Stomach (tissue), 19 donors: ENCODE measurements around the gene PMVK. TPM values are rescaled to one million over a fixed set of nuclear protein-coding genes. Genes with fewer than 3 reads are reported as not detected.
A peak's percentile ranks its signal among the peaks of the same experiment; 100 is the strongest.

Experiments
- DNase-seq, 2 donors: peaks; one replicate each; pipeline versions ENCODE4 v3.0.0 to v3.0.0-alpha.2; 2013 to 2019
- H3K27ac ChIP-seq, 5 donors: fragments of 200-600 bp in 4 of 5; sonication (generic) in 4 of 5; one replicate each; pipeline ENCODE4 v1.5.1; 2013 to 2019; ENCODE audit warnings: mild to moderate bottlenecking in 1 of 5, moderate library complexity in 1 of 5
- H3K27me3 ChIP-seq, 3 donors: fragments of 200-600 bp; sonication (generic); one replicate each; pipeline ENCODE4 v1.5.1; 2017 to 2019; ENCODE audit warnings: mixed run types in 1 of 3
- H3K36me3 ChIP-seq, 4 donors: fragments of 200-600 bp; sonication (generic); 1 replicate in 3 of 4; 2 replicates in 1 of 4; pipeline ENCODE4 v1.5.1; 2016 to 2019
- H3K4me1 ChIP-seq, 4 donors: fragments of 200-600 bp; sonication (generic); one replicate each; pipeline ENCODE4 v1.5.1; 2016 to 2019
- H3K4me3 ChIP-seq, 4 donors: fragments of 200-600 bp; sonication (generic) in 3 of 4; one replicate each; pipeline ENCODE4 v1.5.1; 2016 to 2019; ENCODE audit warnings: mild to moderate bottlenecking in 1 of 4
- H3K9me3 ChIP-seq, 4 donors: fragments of 200-600 bp; sonication (generic); one replicate each; pipeline ENCODE4 v1.5.1; 2016 to 2019
- CTCF ChIP-seq, 7 experiments: fragments of 450-650 bp in 4 of 7; fragments of 200-600 bp in 3 of 7; sonication (generic) in 3 of 7; IDR thresholded peaks; one replicate each; pipeline ENCODE4 v1.5.1; 2016 to 2019; ENCODE audit warnings: antibody characterized with exemption in 7 of 7, control low read depth in 2 of 7, mild to moderate bottlenecking in 1 of 7
- EP300 ChIP-seq: sonication (generic); formaldehyde crosslinking; IDR thresholded peaks from one replicate; pipeline ENCODE4 v1.6.1; 2017; ENCODE audit warnings: antibody characterized with exemption
- POLR2A ChIP-seq, 4 donors: fragments of 450-650 bp; IDR thresholded peaks; one replicate each; pipeline ENCODE4 v1.6.1; 2016; ENCODE audit warnings: antibody characterized with exemption in 4 of 4, control low read depth in 2 of 4, mild to moderate bottlenecking in 1 of 4, moderate library complexity in 1 of 4
- POLR2AphosphoS5 ChIP-seq, 3 donors: sonication (generic); formaldehyde crosslinking; IDR thresholded peaks; one replicate each; pipeline ENCODE4 v1.6.1; 2016; ENCODE audit warnings: antibody characterized with exemption in 3 of 3
- WGBS, 5 donors: extraction: QIAGEN DNeasy Blood & Tissue Kit in 3 of 5; methylation state at CpG; one replicate each; pipeline versions ENCODE4 v1.1.5 to v1.1.7; 2013 to 2018; 5-methylcytosine and 5-hydroxymethylcytosine counted together
- intact Hi-C: fragments of 100-400 bp; cut with DNase I; formaldehyde crosslinking; loops from one replicate; pipeline ENCODE4 v1.15.1; 2023; ENCODE audit warnings: low total_unique reads
- long read RNA-seq, 10 donors: transcript quantifications; one replicate each; lab custom pipeline, GENCODE V29; 2026
- polyA plus RNA-seq, 3 donors: library from polyadenylated mRNA; stranded (reverse); fragments of 200-250 nt; gene quantifications; one replicate each; pipeline ENCODE4 v1.2.3, GENCODE V29; 2013
- total RNA-seq, 5 donors: library from RNA; depleted of rRNA; stranded (reverse); fragments of >200 nt; gene quantifications; one replicate each; pipeline versions ENCODE4 v1.1.0 to v1.2.3, GENCODE V29; 2014 to 2016
- donor health status: healthy with polysubstance abuse.
- donor health status: Bipolar disorder and iron deficiency.
- donor health status: healthy.

PMVK gene
- total RNA-seq (10 to 100 TPM; 10.1 to 47.3 (median 36.8) TPM), polyA plus RNA-seq (10 to 100 TPM; 37.4 to 57.1 (median 45.2) TPM)
- long read RNA-seq, donor 1, transcript PMVK-201 (5 exons, 1,280 nt), result major isoform, 12 of 35 reads
- long read RNA-seq, donor 1, partial matches to known transcripts, result 23 of 35 reads
- long read RNA-seq, donor 1, other reads (novel, unspliced or antisense), result 0 of 35 reads
- long read RNA-seq, donor 2, transcript PMVK-201 (5 exons, 1,280 nt), result major isoform, 23 of 39 reads
- long read RNA-seq, donor 2, partial matches to known transcripts, result 16 of 39 reads
- long read RNA-seq, donor 2, other reads (novel, unspliced or antisense), result 0 of 39 reads
- long read RNA-seq, donor 3, transcript PMVK-201 (5 exons, 1,280 nt), result major isoform, 12 of 42 reads
- long read RNA-seq, donor 3, partial matches to known transcripts, result 30 of 42 reads
- long read RNA-seq, donor 3, other reads (novel, unspliced or antisense), result 0 of 42 reads
- long read RNA-seq, donor 4, result 0 reads
- long read RNA-seq, donor 5, transcript PMVK-201 (5 exons, 1,280 nt), result major isoform, 21 of 44 reads
- long read RNA-seq, donor 5, partial matches to known transcripts, result 23 of 44 reads
- long read RNA-seq, donor 5, other reads (novel, unspliced or antisense), result 0 of 44 reads
- long read RNA-seq, donor 6, result 0 reads
- long read RNA-seq, donor 7, transcript PMVK-201 (5 exons, 1,280 nt), result major isoform, 25 of 58 reads
- long read RNA-seq, donor 7, partial matches to known transcripts, result 33 of 58 reads
- long read RNA-seq, donor 7, other reads (novel, unspliced or antisense), result 0 of 58 reads
- long read RNA-seq, donor 8, transcript PMVK-201 (5 exons, 1,280 nt), result major isoform, 12 of 49 reads
- long read RNA-seq, donor 8, partial matches to known transcripts, result 37 of 49 reads
- long read RNA-seq, donor 8, other reads (novel, unspliced or antisense), result 0 of 49 reads
- long read RNA-seq, donor 9, transcript PMVK-201 (5 exons, 1,280 nt), result major isoform, 21 of 26 reads
- long read RNA-seq, donor 9, partial matches to known transcripts, result 5 of 26 reads
- long read RNA-seq, donor 9, other reads (novel, unspliced or antisense), result 0 of 26 reads
- long read RNA-seq, donor 10, transcript PMVK-201 (5 exons, 1,280 nt), result major isoform, 14 of 19 reads
- long read RNA-seq, donor 10, partial matches to known transcripts, result 5 of 19 reads
- long read RNA-seq, donor 10, other reads (novel, unspliced or antisense), result 0 of 19 reads

- Histone ChIP-seq H3K27ac (peak within 1 kb of the TSS; percentile 94 to 99 (median 98)), H3K4me3 (peak within 1 kb of the TSS; percentile 60 to 73 (median 62)), H3K36me3 (peaks cover 0 to 6% (median 0%) of the 10 kb centered on the region in 4 donors), H3K4me1 (peaks cover 25 to 62% (median 36%) of the 10 kb centered on the region in 4 donors), H3K9me3 (no peaks in the 10 kb centered on the region), H3K27me3 (no peaks in the 10 kb centered on the region)
- intact Hi-C loops, result no loop called here
- DNase-seq, result peak; percentile 96 to 98
- 0 to 1% (median 0%) methylated on average over 18 to 45 of the region's 45 CpGs for WGBS, 5 donors
- TF ChIP-seq POLR2A (IDR thresholded peaks at IDR 0.05), result peak in 2 of 4 donors; percentile 43 to 45
- peak; percentile 86 to 93 (median 91) for TF ChIP-seq POLR2AphosphoS5 (IDR thresholded peaks at IDR 0.05)
- TF ChIP-seq CTCF (IDR thresholded peaks at IDR 0.05), result peak in 3 of 7 experiments; percentile 20 to 44 (median 36)
- no peak for TF ChIP-seq EP300
Observed at GRCh38 chr1:154936555-154937084, at the start of gene PMVK. Gene PMVK, minus strand, starts transcription at chr1:154936719. Its CDS starts 34 bp downstream, at chr1:154936685.

- no peak for TF ChIP-seq POLR2A (IDR thresholded peaks at IDR 0.05)
- no peak for TF ChIP-seq EP300
- TF ChIP-seq POLR2AphosphoS5 (IDR thresholded peaks at IDR 0.05), result no peak
- no peak for TF ChIP-seq CTCF (IDR thresholded peaks at IDR 0.05)
- DNase-seq, result no peak
- peaks cover 13 to 37% (median 28%) of the 10 kb centered on the region in 4 donors for H3K36me3 ChIP-seq
- H3K9me3 ChIP-seq, result no peaks in the 10 kb centered on the region
- H3K4me3 ChIP-seq, result peak overlapping the region; percentile 69 to 79 (median 72)
- no peaks in the 10 kb centered on the region for H3K27me3 ChIP-seq
- peaks cover 16 to 44% (median 30%) of the 10 kb centered on the region in 4 donors for H3K4me1 ChIP-seq
- 10 to 15% (median 13%) methylated on average over 16 to 17 of the region's 17 CpGs for WGBS, 5 donors
- H3K27ac ChIP-seq, result peak overlapping the region in 4 of 5 donors; percentile 79 to 86 (median 80)
- intact Hi-C loops, result no loop called here
Observed at GRCh38 chr1:154983776-154984466, 47.4 kb upstream of the PMVK start.

- peaks cover 16 to 39% (median 29%) of the 10 kb centered on the region in 4 donors for H3K4me1 ChIP-seq
- H3K9me3 ChIP-seq, result no peaks in the 10 kb centered on the region
- intact Hi-C loops, result no loop called here
- H3K4me3 ChIP-seq, result peak within 1 kb of the TSS; percentile 69 to 79 (median 72)
- H3K27ac ChIP-seq, result peak within 1 kb of the TSS; percentile 52 to 86 (median 80)
- 0 to 1% (median 0%) methylated on average over 26 of the region's 26 CpGs for WGBS, 5 donors
- H3K36me3 ChIP-seq, result peaks cover 7 to 34% (median 25%) of the 10 kb centered on the region in 4 donors
- peak; percentile 97 to 99 for DNase-seq
- no peak for TF ChIP-seq EP300
- TF ChIP-seq POLR2A (IDR thresholded peaks at IDR 0.05), result peak in 1 of 4 donors; percentile 50
- no peak for TF ChIP-seq CTCF (IDR thresholded peaks at IDR 0.05)
- peak; percentile 54 to 84 (median 64) for TF ChIP-seq POLR2AphosphoS5 (IDR thresholded peaks at IDR 0.05)
- no peaks in the 10 kb centered on the region for H3K27me3 ChIP-seq
Observed at GRCh38 chr1:154982897-154983648, 46.6 kb upstream of the PMVK start, which contains the start of gene FLAD1. Gene FLAD1, plus strand, starts transcription at chr1:154983344. Its CDS starts 351 bp downstream, at chr1:154983695.
